Upper lobe of left lung (tissue), 6 donors: ENCODE data around the gene DCAF6. TPM values are rescaled to one million over a fixed set of nuclear protein-coding genes. Genes with fewer than 3 reads are reported as not detected.
A peak's percentile ranks its signal among the peaks of the same experiment; 100 is the strongest.

Source experiments
- ATAC-seq, 2 donors: fragments of 200-7000 bp; cut with Tn5 transposase; one replicate each; pipeline ENCODE4 v1.9.1; 2022; ENCODE audit warnings: mild to moderate bottlenecking in 2 of 2, moderate library complexity in 2 of 2; ENCODE audit not compliant: low FRiP score in 2 of 2
- DNase-seq, 2 donors: peaks; one replicate each; pipeline ENCODE4 v3.0.0-alpha.2; 2019 to 2020
- H3K27ac ChIP-seq, 4 donors: fragments of 200-600 bp; sonication (generic); one replicate each; pipeline ENCODE4 v1.5.1; 2016 to 2019
- H3K27me3 ChIP-seq, 4 donors: fragments of 200-600 bp; sonication (generic); one replicate each; pipeline ENCODE4 v1.5.1; 2017 to 2019
- H3K36me3 ChIP-seq, 4 donors: fragments of 200-600 bp; sonication (generic); one replicate each; pipeline ENCODE4 v1.5.1; 2016 to 2019
- H3K4me1 ChIP-seq, 4 donors: fragments of 200-600 bp; sonication (generic); one replicate each; pipeline ENCODE4 v1.5.1; 2018 to 2019
- H3K4me3 ChIP-seq, 4 donors: fragments of 200-600 bp; sonication (generic); one replicate each; pipeline ENCODE4 v1.5.1; 2017 to 2019; ENCODE audit warnings: mild to moderate bottlenecking in 2 of 4, moderate library complexity in 1 of 4
- H3K9me3 ChIP-seq, 4 donors: fragments of 200-600 bp; sonication (generic); one replicate each; pipeline ENCODE4 v1.5.1; 2018 to 2019
- EP300 ChIP-seq, 4 donors: sonication (generic); formaldehyde crosslinking; IDR thresholded peaks; one replicate each; pipeline ENCODE4 v1.5.1; 2017; ENCODE audit warnings: antibody characterized with exemption in 4 of 4, control low read depth in 2 of 4
- POLR2A ChIP-seq, 4 donors: fragments of 450-650 bp; IDR thresholded peaks; one replicate each; pipeline ENCODE4 v1.5.1; 2016 to 2017; ENCODE audit warnings: antibody characterized with exemption in 4 of 4, mild to moderate bottlenecking in 2 of 4
- POLR2AphosphoS5 ChIP-seq, 2 donors: sonication (generic); formaldehyde crosslinking; IDR thresholded peaks; one replicate each; pipeline ENCODE4 v1.5.1; 2017; ENCODE audit warnings: antibody characterized with exemption in 2 of 2
- WGBS, 2 donors: methylation state at CpG; one replicate each; pipeline ENCODE4 v1.1.5; 2017 to 2018; 5-methylcytosine and 5-hydroxymethylcytosine counted together
- total RNA-seq, 6 donors: library from RNA; depleted of rRNA in 4 of 6; stranded (reverse); fragments of >200 nt in 4 of 6; gene quantifications; one replicate each; pipeline versions ENCODE4 v1.1.0 to v1.2.1, GENCODE V29; 2016 to 2021
- TF ChIP-seq, protein P1 (sequence below), 6 experiments: fragments of 450-650 bp in 4 of 6; fragments of 200-600 bp in 2 of 6; sonication (generic) in 2 of 6; IDR thresholded peaks; one replicate each; pipeline ENCODE4 v1.5.1; 2016 to 2019; ENCODE audit warnings: antibody characterized with exemption in 6 of 6
- donor health status: DM: no; HTN: no; CAD: no; lungs with moderate emphysema.
- donor health status: DM: no; HTN: yes; CAD: no; lungs with severe emphysema.

Gene DCAF6
- total RNA-seq, 6 donors from 2014 or later, result 37.5 to 110 (median 55.5) TPM

DNA sequence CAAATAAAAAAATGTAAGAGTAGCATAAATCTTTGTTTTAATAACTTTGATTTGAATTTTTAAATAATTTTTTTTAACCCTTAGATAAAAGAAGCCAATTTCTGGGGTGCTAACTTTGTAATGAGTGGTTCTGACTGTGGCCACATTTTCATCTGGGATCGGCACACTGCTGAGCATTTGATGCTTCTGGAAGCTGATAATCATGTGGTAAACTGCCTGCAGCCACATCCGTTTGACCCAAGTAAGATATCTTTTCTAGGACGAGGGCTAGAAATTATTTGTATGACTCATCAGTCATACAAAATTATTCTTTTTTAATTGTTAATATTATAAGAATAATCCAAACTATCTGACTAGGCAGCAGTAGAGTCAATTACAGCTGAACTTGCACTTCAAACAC, 129.0 kb downstream of the DCAF6 start:
- Histone ChIP-seq H3K4me3 (no peak overlapping the region), H3K27me3 (no peaks in the 10 kb centered on the region), H3K9me3 (no peaks in the 10 kb centered on the region), H3K4me1 (no peaks in the 10 kb centered on the region), H3K36me3 (peaks cover 12 to 69% (median 40%) of the 10 kb centered on the region in 4 donors), H3K27ac (no peak overlapping the region)
- 91 to 96% methylated on average over 3 of the region's 3 CpGs for WGBS, 2 donors
- no peak for DNase-seq
- ATAC-seq, result no peak
- TF ChIP-seq EP300 (IDR thresholded peaks at IDR 0.05), result no peak
- TF ChIP-seq POLR2AphosphoS5 (IDR thresholded peaks at IDR 0.05), result no peak
- TF ChIP-seq POLR2A (IDR thresholded peaks at IDR 0.05), result no peak
- TF ChIP-seq, protein P1, sequence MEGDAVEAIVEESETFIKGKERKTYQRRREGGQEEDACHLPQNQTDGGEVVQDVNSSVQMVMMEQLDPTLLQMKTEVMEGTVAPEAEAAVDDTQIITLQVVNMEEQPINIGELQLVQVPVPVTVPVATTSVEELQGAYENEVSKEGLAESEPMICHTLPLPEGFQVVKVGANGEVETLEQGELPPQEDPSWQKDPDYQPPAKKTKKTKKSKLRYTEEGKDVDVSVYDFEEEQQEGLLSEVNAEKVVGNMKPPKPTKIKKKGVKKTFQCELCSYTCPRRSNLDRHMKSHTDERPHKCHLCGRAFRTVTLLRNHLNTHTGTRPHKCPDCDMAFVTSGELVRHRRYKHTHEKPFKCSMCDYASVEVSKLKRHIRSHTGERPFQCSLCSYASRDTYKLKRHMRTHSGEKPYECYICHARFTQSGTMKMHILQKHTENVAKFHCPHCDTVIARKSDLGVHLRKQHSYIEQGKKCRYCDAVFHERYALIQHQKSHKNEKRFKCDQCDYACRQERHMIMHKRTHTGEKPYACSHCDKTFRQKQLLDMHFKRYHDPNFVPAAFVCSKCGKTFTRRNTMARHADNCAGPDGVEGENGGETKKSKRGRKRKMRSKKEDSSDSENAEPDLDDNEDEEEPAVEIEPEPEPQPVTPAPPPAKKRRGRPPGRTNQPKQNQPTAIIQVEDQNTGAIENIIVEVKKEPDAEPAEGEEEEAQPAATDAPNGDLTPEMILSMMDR (IDR thresholded peaks at IDR 0.05), result no peak

DNA sequence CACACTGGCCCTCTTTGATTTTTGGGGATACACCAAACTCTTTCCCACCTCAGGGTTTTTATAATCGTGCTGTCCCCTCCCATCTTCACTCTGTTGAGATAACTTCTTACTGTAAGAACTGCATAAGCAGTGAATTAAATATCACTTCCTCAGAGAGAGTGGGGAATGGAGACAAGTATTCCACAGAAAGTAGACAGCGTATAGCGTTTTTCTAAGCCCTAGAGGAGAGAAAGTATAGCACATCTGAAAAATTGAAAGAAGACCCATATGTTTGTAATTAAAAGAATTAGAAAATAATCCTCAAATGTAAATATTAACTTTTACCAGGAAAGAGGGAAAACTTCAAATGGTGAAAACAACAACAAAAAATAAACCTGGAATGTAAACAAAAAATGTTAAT, 132.9 kb downstream of the DCAF6 start:
- Histone ChIP-seq H3K27me3 (no peaks in the 10 kb centered on the region), H3K27ac (no peak overlapping the region), H3K36me3 (peaks cover 12 to 87% (median 51%) of the 10 kb centered on the region in 4 donors), H3K9me3 (no peaks in the 10 kb centered on the region), H3K4me1 (no peaks in the 10 kb centered on the region), H3K4me3 (no peak overlapping the region)
- ATAC-seq, result no peak
- 92 to 93% methylated on average over 3 of the region's 3 CpGs for WGBS, 2 donors
- DNase-seq, result no peak
- TF ChIP-seq POLR2AphosphoS5 (IDR thresholded peaks at IDR 0.05) (no peak), POLR2A (IDR thresholded peaks at IDR 0.05) (no peak), EP300 (IDR thresholded peaks at IDR 0.05) (no peak)
- TF ChIP-seq, protein P1 (IDR thresholded peaks at IDR 0.05), result no peak

GRCh38 chr1:168079761-168080160, 143.3 kb downstream of the DCAF6 start:
- H3K27ac ChIP-seq, result no peak overlapping the region
- H3K4me3 ChIP-seq, result no peak overlapping the region
- DNase-seq, result no peak
- no peak for TF ChIP-seq POLR2A (IDR thresholded peaks at IDR 0.05)
- no peak for TF ChIP-seq EP300 (IDR thresholded peaks at IDR 0.05)
- no peak for TF ChIP-seq POLR2AphosphoS5 (IDR thresholded peaks at IDR 0.05)
- TF ChIP-seq, protein P1 (IDR thresholded peaks at IDR 0.05), result no peak
- no peaks in the 10 kb centered on the region for H3K9me3 ChIP-seq
- H3K4me1 ChIP-seq, result peaks cover 4 to 8% (median 6%) of the 10 kb centered on the region in 4 donors
- H3K27me3 ChIP-seq, result no peaks in the 10 kb centered on the region
- peaks cover 0 to 42% (median 14%) of the 10 kb centered on the region in 4 donors for H3K36me3 ChIP-seq
- no peak for ATAC-seq

- WGBS, 2 donors, result 63 to 75% methylated on average over 4 of the region's 4 CpGs
- Histone ChIP-seq H3K4me3 (no peak overlapping the region), H3K36me3 (peaks cover 0 to 27% (median 7%) of the 10 kb centered on the region in 4 donors), H3K4me1 (peaks cover 8 to 12% (median 11%) of the 10 kb centered on the region in 4 donors), H3K27me3 (no peaks in the 10 kb centered on the region), H3K9me3 (no peaks in the 10 kb centered on the region), H3K27ac (peak overlapping the region in 3 of 4 donors; percentile 35 to 68 (median 62))
- TF ChIP-seq, protein P1 (IDR thresholded peaks at IDR 0.05), result no peak
- TF ChIP-seq POLR2AphosphoS5 (IDR thresholded peaks at IDR 0.05), result peak in 1 of 2 donors; percentile 16
- TF ChIP-seq EP300 (IDR thresholded peaks at IDR 0.05), result peak in 1 of 4 donors; percentile 58
- TF ChIP-seq POLR2A (IDR thresholded peaks at IDR 0.05), result peak in 1 of 4 donors; percentile 44
- ATAC-seq (peak; percentile 53 to 75), DNase-seq (peak in 1 of 2 donors; percentile 53)
These were observed 145.0 kb downstream of the DCAF6 start for GRCh38 chr1:168081373-168082007.
